Dermis microvascular lymphatic vessel endothelial cell (primary cell): ENCODE results near the gene AEBP1. TPM values are rescaled to one million over a fixed set of nuclear protein-coding genes. Genes with fewer than 3 reads are reported as not detected.

ENCODE experiments used
- DNase-seq, 2 donors: peaks; one replicate each; pipeline versions ENCODE4 v3.0.0 to v3.0.0-alpha.2; 2010; ENCODE audit warnings: low read depth in 2 of 2
- total RNA-seq: library from RNA; depleted of rRNA; stranded (reverse); fragments of >200 nt; gene quantifications from 2 replicates; pipeline ENCODE4 v1.2.1, GENCODE V29; 2014

The AEBP1 gene
- total RNA-seq, 1 donor from 2014 or later = 9.1 TPM

DNA sequence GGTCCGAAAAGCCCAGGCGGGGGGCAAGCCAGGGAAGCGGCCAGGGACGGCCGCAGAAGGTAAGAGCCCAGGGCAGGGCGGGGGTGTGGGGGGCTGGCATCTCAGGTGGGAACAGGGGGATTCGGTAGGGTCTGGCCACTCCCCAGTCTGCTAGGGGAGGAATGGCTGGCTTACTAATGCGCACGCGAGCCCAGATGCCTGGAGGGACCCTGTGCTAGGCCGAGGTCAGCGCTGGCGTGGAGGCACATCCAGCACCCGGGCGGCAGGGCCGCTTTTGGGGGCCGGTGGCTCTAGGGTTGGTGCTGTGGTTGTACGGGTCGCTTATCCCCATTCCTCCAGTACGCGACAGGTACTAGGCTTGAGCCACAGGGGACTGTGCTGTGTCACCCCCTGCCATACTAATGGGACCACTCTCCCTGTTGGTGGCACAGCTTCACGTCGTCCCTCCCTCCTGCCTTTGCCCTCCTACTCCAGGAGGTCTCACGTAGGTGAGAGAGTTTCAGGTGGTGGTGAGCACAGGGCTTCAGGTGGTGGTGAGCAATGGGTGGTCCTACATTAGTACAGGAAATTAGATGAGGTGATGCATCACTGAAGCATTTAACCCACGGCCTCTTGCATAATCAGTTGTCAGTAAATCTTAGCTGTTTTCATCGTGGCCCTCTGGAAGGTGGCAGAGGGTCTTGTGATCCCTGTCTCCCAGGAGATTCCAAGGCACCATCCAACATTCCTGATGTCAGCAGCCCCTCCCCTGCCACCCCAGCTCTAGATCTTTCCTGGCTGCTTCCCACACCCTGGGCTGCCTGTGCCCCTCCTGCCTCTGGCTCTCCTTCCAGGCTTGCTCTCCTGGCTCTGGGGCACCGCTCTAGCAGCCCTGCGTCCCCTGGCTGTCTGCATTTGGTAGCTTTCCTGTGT lies 971 bp downstream of the AEBP1 start:
- peak in 1 of 2 donors; percentile 36 for DNase-seq

DNA sequence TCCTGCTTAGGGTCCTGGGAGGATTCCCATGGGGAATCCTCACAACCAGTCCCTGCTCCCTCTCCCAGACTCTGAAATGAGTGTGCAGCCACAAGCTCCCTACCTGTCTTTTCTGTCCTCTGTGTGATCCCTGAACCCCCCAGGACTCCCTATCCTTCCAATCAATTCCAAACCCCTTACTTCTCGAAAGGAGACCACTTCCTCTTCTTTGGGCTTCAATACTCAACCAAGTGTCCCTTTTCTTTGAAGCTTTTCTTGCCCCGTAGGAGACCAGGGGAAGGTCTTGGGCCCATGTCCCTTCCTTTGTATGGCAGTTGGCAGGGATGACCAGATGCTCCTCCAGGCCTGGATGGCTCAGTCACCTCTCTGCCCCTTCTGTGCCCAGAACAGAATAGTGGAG lies 1.7 kb downstream of the AEBP1 start:
- no peak for DNase-seq

DNA sequence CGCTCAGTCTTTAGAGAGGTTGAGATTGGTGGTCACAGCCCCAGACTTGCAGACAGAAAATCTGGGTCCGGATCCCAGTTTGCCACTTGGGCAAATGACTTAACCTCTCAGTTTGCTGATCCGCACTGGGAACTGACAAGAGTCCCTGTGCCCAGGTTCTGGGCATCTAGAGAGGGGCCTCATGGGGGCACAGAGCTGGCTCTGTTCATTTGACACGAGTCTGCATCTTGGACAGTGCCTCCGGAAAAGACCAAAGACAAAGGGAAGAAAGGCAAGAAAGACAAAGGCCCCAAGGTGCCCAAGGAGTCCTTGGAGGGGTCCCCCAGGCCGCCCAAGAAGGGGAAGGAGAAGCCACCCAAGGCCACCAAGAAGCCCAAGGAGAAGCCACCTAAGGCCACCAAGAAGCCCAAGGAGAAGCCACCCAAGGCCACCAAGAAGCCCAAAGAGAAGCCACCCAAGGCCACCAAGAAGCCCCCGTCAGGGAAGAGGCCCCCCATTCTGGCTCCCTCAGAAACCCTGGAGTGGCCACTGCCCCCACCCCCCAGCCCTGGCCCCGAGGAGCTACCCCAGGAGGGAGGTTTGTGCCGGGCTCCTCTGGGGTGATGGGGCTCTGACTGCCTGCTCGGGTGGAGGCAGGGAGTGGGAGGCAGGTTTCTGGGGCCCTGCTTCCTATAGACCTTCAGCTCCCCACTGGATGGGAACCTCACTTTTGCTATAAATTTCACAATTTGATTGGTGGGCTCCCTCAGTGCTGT lies 2.3 kb downstream of the AEBP1 start:
- DNase-seq = no peak

DNA sequence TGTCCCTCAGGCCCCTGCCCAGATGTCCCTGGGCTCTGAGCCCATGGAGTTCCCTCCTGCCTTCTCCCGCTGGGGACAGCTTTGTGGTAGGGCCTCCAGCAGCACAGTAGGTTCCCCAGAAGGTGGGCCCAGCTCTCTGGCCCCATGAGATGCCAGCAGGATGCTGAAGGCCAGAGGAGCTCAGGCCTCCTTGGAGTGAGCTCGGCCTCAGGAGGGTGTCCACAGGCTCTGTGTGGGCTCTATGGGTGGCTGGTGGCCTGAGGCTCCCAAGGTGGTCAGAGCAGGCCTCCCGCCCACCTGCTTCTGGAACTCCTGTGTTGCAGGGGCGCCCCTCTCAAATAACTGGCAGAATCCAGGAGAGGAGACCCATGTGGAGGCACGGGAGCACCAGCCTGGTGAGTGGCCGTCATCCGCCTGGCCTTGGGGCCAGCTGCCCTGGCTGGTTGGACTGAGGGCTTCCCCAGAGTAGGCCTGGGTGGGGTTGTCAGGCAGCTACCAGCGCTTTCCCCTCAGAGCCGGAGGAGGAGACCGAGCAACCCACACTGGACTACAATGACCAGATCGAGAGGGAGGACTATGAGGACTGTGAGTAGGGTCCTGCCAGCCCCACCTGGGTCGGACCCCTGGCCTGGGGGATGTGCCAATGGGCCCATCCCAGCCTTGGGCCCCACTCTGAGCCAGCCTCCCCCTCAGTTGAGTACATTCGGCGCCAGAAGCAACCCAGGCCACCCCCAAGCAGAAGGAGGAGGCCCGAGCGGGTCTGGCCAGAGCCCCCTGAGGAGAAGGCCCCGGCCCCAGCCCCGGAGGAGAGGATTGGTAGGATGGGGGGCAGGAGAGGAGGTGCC lies 3.2 kb downstream of the AEBP1 start:
- no peak for DNase-seq

DNA sequence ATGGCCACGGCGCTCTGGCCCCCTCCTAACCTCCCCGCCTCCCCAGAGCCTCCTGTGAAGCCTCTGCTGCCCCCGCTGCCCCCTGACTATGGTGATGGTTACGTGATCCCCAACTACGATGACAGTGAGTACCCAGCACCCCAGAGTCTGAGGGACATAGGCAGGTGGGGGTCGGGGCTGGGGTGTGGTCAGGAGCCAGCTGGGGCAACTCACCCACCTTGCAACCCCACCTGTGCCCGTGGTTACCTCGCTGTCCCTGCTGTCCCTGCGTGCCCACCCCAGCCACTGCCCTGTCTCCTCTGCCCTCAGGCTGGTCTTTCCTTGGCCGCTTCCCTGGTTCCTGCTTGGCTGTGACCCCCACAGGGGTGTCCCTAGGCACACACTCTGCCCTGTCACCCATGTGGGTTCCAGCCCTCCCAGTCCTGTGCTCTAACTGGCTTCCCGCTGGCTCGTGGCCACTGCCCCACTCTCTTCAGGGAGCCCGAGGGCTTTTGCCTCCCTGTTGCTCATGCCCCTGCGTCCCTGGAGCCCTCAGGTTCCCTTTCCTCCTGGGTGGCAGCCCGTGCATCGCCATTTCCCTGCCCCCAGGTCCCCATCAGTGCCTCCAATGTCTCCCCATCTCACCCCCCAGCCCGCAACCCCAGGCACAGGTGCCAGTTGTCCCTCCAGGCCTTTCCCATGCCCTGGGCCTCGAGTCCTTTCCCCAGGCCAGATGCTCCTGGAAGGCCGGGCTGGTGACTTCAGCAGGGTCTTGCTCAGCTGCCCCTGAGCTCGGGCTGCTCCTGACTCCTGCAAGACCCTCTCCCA lies 4.0 kb downstream of the AEBP1 start:
- DNase-seq = no peak

GRCh38 chr7:44108768-44109750 lies 4.9 kb downstream of the AEBP1 start:
- DNase-seq = no peak

DNA sequence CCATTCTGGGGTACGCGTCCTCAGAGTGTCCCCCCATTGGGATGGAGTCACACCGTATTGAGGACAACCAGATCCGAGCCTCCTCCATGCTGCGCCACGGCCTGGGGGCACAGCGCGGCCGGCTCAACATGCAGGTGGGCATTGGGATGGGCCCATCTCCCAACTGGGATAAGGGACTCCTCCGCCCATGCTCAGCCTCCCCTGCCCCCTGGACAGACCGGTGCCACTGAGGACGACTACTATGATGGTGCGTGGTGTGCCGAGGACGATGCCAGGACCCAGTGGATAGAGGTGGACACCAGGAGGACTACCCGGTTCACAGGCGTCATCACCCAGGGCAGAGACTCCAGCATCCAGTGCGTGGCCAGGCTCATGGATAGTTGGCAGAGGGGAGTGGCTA lies 5.8 kb downstream of the AEBP1 start:
- no peak for DNase-seq

- no peak for DNase-seq
Measured at GRCh38 chr7:44110719-44111635, 6.8 kb downstream of the AEBP1 start.

DNA sequence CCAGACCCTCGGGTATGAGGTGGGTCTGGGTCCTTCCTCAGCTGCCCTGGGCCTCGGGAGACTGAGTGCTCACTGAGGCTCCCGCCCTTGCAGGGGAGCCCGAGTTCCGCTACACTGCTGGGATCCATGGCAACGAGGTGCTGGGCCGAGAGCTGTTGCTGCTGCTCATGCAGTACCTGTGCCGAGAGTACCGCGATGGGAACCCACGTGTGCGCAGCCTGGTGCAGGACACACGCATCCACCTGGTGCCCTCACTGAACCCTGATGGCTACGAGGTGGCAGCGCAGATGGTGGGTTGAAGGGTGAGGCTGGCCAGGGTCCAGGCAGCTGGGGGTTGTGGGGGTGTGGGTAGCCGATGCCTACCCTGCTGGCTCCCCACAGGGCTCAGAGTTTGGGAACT lies 7.6 kb downstream of the AEBP1 start:
- no peak for DNase-seq

GRCh38 chr7:44112231-44112996 lies 8.3 kb downstream of the AEBP1 start:
- DNase-seq = no peak

DNA sequence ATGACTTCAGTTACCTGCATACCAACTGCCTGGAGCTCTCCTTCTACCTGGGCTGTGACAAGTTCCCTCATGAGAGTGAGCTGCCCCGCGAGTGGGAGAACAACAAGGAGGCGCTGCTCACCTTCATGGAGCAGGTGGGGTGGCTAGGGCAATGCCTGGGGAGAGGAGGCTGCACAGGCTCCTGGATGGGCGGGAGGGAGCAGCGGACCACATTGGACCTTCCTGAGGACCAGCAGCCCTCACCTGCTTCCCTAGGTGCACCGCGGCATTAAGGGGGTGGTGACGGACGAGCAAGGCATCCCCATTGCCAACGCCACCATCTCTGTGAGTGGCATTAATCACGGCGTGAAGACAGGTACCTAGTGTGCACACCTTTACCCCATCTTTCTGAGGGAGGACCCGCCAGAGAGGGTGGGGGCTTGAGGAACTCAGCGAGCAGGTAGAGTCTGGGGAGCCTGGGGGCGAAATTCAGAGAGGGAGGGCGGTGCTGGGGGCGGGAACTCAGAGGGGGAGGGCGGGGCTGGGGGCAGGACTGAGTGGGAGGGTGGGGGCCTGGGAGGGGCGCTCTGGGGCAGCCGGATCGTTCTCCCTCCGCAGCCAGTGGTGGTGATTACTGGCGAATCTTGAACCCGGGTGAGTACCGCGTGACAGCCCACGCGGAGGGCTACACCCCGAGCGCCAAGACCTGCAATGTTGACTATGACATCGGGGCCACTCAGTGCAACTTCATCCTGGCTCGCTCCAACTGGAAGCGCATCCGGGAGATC lies 9.0 kb downstream of the AEBP1 start:
- no peak for DNase-seq

DNA sequence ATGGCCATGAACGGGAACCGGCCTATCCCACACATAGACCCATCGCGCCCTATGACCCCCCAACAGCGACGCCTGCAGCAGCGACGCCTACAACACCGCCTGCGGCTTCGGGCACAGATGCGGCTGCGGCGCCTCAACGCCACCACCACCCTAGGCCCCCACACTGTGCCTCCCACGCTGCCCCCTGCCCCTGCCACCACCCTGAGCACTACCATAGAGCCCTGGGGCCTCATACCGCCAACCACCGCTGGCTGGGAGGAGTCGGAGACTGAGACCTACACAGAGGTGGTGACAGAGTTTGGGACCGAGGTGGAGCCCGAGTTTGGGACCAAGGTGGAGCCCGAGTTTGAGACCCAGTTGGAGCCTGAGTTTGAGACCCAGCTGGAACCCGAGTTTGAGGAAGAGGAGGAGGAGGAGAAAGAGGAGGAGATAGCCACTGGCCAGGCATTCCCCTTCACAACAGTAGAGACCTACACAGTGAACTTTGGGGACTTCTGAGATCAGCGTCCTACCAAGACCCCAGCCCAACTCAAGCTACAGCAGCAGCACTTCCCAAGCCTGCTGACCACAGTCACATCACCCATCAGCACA lies 9.7 kb downstream of the AEBP1 start:
- no peak for DNase-seq

- no peak for DNase-seq
Measured at GRCh38 chr7:44114586-44115310, 10.6 kb downstream of the AEBP1 start.

- DNase-seq = no peak
Measured at GRCh38 chr7:44116087-44116788, 12.1 kb downstream of the AEBP1 start.
